HG03571 (cell line): ENCODE data around the gene HNRNPK.

Experiments used
- ATAC-seq: cut with Tn5 transposase; IDR thresholded peaks from one replicate; pipeline ENCODE4 v1.9.1; 2021; ENCODE audit not compliant: unreplicated experiment

Gene HNRNPK

DNA sequence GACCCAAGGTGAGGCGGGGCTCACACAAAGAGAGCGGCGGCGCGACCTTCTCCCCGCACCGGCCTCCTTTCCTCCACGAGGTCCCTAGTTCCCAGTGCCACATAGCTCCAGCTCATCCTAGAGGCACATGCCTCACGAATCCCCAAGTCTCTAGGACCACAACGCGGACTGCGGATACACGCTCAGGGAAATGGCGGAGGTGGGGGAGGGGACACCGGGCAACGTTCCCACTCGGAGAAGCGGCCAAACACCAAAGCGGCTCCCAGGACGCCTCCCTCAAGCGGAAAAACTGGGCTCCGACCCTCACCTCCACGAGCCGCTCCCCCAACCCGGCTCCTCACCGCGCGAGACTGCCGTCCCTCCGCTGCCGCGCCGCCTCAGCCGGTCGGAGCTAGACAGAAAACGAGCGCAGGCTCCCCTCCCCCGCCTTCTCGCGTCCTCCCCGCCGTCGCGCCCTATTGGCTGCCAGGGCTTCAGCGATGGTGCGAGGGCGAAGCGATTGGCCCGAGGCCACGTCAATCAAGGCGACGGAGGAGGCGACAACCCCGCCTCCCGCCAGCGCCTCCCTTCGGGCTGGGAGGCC lies at the start of gene HNRNPK:
TSS of gene HNRNPK (minus strand) at position 404 of the 583 bp plus-strand sequence. CDS start 1,963 bp downstream, outside the sequence.
- ATAC-seq = peak; percentile 80

DNA sequence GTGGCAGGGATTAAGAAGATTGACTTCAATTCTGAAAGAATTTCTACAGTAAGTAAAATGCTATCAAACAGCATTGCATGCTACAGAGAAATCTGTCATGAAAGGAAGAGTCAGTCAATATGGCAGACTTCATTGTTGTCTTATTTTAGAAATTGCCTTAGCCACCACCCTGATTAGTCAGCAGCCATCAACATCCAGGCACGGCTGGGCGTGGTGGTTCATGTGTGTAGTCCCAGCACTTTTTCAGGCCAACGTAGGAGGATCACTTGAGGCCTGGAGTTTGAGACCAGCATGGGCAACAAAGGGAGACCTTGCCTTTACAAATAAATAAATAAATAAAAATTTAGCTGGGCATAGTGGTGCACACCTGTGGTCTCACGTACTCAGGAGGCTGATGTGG lies 47.2 kb upstream of the HNRNPK start:
- no peak for ATAC-seq

DNA sequence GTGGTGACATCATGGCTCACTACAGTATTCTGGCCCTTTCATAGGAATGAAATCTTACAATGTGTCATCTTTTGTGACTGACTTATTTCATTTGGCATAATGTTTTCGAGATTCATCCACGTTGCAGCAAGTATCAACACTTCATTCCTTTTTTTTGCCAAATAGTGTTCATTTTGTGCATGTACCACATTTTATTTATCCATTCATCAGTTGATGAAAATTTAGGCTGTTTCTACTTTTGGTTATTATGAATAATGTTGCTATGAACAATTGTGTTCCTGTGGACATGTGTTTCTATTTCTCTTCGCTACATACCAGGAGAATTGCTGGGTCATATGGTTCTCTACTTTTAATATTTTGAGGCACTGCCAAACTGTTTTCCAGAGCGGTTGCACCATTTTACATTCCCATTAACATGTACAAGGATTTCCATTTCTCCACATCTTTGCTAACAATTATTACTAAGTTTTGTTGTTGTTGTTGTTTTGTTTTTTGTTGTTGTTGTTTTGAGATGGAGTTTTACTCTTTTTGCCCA lies 44.1 kb upstream of the HNRNPK start:
- no peak for ATAC-seq

DNA sequence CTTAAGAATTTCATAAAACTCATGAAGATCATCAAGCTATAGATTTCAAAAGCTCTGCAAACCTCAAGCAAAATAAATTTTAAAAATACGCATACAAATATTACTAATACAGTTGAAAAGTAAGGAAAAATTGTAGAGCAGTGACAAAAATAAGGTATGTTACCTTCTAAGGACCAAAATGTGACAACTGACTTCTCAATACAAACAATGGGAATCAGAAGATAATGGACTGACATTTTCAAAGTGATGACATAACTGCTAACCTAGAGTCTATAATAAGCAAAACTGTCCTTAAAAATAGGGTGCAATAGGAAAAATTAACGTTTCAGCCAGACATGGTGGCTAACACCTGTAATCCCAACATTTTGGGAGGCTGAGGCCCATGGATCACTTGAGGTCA lies 27.6 kb upstream of the HNRNPK start:
- ATAC-seq = no peak

DNA sequence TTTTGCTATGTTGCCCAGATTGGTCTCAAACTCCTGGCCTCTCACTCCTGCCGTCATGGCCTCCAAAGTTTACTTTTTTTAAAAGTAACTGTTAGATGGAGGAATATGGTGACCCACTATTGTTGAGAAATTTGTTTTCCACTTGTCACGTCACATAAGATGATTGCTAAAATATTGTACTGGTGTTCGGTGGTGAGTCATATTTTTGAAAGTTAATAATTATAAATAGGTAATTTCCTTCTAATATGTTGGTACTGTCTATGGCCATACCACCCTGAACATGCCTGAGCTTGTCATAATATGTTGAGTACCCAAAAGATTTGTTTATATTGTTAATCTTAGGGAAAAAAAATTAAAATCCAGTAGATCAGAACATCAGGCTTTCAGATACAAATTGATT lies 23.2 kb upstream of the HNRNPK start:
- no peak for ATAC-seq

- peak; percentile 74 for ATAC-seq
These were observed 22.3 kb upstream of the HNRNPK start for GRCh38 chr9:84002344-84002743.

- no peak for ATAC-seq
These were observed 21.6 kb upstream of the HNRNPK start for GRCh38 chr9:84001621-84002020.

DNA sequence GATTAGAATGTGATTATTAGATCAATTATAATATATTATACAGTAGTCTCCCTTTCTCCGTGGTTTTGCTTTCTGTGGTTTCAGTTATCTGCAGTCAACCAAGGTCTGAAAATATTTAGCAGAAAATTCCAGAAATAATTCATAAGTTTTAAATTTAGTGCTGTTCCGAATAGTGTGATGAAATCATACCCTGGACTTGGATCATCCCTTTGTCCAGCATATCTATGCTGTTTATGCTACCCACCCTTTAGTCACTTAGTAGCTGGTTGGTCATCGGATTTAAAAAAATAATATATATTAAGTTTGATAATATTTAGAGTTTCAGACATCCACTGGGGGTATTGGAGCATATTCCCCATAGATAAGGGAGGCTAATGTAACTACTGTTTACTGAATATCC lies 20.2 kb upstream of the HNRNPK start:
- ATAC-seq = no peak

DNA sequence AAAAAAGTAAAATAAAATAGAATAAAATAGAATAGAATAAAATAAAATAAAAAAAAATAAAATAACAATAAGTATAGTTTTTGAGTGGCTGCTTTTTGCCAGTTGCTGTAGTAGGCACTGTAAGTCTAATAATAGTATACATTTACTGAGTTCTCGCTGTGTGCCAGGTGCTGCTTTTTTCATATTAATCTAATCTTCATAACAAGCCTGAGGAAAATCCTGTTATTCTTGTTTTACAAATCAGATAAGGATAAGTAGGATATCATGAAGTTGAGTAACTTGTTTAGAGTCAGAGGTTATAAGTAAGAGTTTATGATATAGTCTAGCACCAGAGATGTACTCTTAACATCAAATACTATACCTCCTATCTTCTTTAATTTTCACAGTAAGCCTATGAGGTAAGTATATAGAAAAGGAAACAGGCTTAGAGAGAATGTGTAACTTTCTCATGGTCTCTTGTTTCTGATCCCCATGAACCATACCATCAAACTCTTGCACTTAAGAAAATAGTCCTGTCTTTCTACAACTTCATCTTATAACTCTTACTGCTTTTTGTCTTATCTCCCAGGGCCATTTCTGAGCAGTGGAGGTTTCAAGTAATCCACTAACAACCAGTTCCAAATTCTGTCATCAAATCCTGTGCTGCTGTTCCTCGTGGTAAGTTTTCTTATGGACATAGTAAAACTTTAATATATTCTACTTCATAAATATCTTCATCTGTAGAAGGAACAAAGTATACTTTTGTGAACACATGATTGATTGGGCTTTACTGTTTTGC lies 19.3 kb upstream of the HNRNPK start:
- no peak for ATAC-seq

DNA sequence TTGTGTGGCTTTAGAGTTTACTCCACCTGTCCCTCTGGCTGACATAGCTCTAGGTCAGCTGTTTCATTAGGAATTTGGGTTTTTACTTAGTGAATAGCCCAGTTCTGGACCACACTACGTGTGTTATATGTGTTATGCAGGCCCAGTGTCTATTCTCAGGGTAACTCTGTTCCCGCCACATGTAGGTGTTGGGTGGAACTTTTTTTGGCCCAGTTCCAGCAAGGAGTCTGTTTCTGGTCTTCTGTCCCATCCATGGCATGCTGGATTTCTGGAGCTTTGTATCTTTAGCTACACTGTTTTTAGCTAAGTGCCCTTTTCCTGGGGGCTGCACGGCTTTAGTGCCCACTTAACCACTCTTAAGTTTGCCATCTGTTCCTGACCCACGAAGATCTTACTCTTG lies 16.1 kb upstream of the HNRNPK start:
- ATAC-seq = no peak

DNA sequence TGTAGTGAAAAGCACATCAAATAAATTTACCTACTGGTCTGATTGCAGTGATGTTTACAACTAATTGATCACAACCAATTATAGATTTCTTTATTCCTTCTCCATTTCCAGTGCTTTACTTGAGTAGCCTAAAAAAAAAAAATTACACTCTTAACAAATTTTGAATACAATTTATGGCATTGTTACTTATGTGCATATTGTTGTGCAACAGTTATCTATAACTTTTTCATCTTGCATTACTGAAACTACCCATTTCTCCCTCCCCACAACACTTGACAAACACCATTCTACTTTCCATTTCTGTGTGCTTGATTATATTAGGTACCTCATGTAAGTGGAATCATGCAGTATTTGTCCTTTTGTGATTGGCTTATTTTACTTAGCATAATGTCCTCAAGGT lies 12.9 kb upstream of the HNRNPK start:
- no peak for ATAC-seq

DNA sequence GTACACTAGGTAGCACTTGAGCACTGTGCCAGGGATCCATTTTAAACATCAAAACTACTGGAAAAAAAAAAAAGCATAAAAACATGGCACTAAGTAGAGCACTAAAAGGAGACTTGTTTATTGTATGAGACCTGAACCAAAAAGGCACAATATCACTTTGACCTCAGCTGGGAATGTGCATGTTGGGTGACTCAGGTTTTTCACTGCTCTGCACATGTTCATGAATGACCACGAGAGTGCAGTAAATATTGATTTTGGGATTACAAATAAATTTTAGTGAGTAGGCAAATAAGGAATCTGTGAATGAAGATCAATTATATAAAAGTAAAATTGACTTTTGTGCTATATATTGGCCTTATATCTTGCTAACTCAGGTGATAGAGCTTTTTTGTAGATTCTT lies 12.4 kb upstream of the HNRNPK start:
- ATAC-seq = no peak

GRCh38 chr9:83991355-83991754 lies 11.3 kb upstream of the HNRNPK start:
- ATAC-seq = no peak

DNA sequence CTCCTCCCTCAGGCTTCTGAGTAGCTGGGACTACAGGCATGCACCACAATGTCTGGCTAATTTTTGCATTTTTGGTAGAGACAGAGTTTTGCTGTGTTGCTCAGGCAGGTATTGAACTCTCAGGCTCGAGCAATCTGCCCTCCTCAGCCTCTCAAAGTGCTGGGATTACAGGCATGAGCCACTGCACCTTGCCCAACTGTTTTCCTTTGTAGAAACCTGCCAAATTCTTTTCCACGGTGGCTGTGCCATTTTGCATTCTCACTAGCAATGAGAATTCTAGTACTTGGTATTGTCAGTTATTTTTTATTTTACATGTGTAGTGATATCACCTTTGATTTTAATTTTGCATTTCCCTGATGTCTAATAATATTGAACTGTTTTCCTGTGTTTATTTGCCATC lies 8.4 kb upstream of the HNRNPK start:
- no peak for ATAC-seq

- no peak for ATAC-seq
These were observed 7.4 kb upstream of the HNRNPK start for GRCh38 chr9:83987402-83987791.

DNA sequence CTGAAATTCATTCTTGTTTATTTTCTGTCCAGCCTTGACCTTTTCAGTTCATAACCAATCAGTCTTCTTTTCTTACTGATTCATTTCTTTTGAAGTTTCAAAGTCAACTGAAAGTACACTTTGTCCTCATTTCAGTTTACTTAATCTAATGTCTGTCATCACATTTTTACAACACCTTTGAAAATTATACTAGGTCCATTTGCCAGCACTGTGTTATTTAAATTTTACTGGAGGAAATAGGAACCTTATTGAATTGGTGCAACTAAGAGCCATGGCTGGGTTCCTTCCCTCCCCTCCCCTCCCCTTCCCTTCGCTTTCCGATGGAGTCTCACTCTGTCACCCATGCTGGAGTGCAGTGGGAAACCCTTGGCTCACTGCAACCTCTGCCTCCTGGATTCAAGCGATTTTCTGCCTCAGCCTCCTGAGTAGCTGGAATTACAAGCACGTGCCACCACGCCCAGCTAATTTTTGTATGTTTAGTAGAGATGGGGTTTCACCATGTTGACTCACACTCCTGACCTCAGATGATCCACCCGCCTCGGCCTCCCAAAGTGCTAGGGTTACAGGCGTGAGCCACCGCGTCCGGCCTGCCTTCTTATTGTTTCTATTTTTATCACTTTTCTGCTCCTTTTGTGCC lies 6.9 kb upstream of the HNRNPK start:
- no peak for ATAC-seq

GRCh38 chr9:83986195-83986594 lies 6.2 kb upstream of the HNRNPK start:
- ATAC-seq = no peak

GRCh38 chr9:83981126-83981871 lies 1.3 kb upstream of the HNRNPK start:
- ATAC-seq = peak; percentile 26

GRCh38 chr9:83980395-83981125 lies 545 bp upstream of the HNRNPK start, which contains the start of gene RMI1:
RMI1 (plus strand) TSS chr9:83980805; CDS start chr9:84000987, 20,182 bp downstream.
- ATAC-seq = peak; percentile 67

GRCh38 chr9:83978992-83979811 lies 813 bp downstream of the HNRNPK start:
- peak; percentile 23 for ATAC-seq
